ENCODE data around the gene ZNF236.
"Not testable (repeated sequence)": the region's sequence is repeated elsewhere in the genome, so short reads cannot be mapped to it uniquely, and the experiment has no call there.

ZNF236 gene

DNA sequence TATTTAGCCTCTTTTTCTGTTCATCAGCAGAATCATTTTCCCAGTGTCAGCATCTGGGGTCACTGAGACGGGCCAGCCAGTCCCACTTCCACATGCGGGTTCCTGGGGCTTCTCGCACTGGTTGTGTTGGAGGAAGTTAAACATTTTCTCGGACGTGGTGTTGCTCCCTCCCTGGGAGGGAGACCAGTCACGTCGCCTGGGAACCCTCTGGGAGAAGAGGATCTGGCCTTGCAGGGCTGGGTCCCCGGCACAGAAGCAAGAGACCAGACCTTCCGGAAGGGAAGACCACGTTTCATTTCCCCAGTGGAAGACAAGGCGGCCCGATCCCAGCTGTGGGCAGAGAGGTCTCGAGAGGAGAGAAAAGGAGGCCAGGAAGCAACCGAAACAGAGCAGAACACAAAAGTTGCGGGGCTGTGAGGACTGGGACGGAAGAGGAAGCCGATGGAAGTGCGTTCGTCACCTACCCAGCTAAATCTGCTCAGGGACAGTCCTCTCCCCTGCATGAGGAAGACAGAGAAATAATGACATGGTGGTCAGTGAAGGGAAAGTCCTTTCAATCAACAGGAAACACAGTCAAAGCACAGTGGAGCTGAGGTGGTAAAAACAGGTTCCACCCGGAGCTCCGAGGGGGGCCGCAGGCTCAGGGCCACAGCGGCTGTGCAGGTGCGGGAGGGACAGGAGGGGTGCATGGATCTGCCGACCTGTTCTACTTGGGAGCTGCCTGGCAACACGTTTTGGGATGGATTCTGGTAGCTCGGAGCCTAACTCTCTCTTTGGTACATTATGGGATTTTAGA lies 165.9 kb downstream of the ZNF236 start:
- DNase-seq (ENCODE audit: low read depth in 2 of 2): no peak

DNA sequence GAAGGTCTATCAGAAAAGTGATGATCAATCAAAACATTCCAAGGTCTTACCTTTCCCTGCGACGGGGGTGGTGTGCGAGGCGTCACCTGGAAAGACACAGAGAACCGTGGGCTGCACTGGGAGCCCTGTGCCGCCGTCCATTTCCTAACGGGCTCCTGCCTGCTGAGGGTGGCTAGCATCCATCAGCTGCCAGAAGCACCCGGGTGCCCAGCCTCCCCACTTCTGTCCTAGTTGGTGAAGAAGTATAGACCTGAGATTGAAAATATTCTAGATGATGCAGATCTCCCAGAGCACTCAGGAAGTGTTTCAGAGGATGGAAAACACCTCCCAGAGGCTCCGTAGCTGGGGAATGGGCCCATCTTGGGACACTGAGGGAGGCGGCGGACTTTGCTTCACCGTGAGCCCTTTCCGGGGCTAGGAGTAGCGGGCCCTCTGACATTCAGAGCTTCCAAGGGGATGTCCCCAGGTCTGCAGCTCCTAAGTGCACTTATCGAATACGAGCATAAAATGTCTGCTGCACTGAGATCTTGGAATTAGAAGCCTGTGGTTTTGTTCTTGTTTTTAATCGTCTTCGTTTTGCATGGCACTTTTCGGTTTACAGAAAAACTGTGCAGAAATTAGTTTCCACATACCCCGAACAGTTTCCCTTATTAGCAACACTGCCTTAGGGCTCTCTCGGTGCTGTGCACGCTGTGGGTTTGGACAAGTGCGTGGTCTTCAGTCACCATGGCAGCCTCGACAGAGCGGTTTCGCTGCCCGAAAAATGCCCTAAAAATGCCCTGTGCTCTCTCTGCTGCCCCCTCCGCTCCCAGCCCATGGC lies 166.7 kb downstream of the ZNF236 start:
- no peak for DNase-seq (ENCODE audit: low read depth in 2 of 2)

DNA sequence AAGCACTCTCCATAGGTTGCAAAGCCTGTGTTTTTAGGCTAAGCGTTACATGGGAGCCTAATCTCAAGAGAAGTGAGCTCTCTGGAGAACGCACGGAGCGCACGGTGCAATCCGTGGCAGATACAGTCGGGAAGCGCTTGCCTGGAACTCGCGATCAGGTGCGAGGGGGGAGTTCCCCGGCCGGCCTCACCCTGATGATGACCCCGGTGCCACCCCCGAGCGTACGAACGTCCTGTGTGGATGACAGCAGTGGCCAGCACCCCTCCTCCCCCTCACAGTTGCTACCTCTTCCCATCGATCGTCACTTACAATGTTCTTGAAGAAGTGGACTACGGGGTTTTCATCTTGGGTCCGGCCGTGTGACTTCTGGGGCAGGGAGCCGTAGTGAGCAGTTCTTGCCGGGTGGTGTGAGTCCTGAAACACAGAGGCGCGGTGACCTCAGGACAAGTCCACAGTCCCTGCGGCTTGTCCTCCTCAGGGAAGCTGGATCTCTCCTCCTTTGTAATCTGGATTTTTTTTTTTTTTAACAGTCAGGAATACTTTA lies 167.4 kb downstream of the ZNF236 start:
- no peak for DNase-seq (ENCODE audit: low read depth in 2 of 2)

DNA sequence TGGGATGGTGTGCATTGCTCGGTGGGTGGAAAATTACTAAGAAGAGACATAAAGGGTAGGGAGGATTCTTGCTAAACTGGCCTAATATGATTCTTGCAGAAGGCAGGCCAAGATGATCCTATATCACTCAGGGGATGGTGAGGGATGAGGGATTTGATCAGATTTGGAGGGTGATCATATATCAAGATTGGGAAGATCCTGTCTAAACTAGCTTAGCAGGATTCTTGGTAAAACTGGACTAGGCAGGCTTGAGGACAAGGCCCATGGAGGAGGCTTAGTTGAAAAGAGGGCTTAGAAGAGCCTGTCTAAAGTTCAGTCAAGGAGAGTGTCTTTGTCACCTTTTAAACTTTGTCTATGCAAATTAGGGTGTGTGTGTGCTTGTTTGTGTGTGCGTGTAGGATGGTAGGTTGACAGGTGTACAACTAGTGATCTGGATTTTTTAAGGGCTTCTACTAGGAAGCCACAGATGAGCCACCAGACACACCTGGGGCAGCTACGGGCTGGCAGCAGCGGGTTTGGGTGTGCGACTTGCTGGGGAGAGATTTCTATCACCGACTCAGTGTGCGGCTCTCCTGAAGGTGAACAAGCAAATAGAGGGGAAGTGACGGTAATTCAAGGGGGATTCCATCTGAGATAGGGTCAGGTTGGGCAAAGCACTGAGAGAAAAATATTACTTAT lies 168.1 kb downstream of the ZNF236 start:
- not testable (repeated sequence) for DNase-seq (ENCODE audit: low read depth in 2 of 2)

DNA sequence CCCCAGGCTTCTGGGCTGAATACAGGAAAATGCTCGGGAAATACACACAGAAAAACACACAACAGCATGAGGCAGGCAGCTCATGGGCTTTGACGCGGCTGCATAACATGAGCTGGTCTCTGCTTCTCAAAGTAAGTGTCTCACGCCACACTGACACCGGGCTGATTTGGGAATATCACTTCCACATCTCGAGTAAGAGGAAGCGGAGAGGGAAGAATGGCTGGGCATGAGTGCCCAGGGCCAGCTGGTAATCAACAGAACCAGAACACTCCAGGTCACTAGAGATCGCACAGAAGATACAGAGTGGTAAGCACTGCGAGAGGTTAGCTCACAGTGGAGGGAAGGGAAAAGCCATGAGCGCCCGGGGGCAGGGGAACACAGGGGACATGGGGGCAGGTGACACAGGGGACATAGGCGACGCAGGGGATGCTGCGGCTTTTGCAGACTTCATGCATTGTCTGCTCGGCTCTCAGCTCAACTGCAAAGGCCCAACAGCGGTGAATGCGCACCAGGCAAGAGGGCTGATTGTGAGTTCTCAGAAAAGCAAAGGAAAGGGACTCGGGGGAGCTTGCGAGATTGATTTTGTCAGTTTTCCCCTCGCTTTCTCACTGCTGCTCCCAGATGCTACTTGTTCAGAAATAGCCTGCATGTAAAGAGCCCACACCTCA lies 168.8 kb downstream of the ZNF236 start:
- no peak for DNase-seq (ENCODE audit: low read depth in 2 of 2)

DNA sequence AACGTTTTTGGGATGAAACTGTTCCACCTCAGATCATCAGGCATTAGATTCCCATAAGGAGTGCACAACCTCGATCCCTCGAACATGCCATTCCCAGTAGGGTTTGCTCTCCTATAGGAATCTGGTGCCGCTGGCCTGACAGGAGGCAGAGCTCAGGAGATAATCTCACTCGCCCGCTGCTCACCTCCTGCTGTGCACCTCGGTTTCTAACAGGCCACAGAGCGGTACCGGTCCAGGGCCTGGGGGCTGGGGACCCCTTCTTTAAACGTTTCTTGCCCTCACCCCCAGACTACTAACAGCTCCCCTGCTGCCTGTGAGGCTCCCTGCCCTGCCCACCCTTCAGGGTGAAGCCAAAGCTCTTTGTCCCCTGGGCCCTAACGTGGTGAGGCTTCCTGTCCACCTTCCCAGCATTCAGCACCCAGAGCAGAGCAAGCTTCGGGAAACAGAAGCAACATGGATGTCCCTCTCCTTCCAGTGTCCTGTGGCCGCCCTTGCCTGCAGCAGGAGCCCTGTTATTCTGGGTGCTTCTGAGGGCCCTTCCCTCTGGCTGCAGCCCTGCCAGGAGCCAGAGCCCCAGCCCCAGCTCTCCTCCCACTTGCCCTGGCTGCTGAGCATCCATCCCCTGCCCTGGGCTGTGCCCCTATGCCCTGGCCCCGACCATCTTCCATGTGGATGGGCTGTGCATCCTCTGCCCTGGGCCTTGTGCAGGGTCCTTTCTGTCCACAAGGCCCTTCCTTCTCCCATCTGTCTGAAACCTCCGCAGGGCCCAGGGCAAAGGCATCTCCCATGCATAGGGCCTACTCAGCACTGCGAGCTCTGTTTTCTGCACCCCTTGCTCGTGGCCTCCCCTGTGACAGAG lies 170.1 kb downstream of the ZNF236 start:
- DNase-seq (ENCODE audit: low read depth in 2 of 2): no peak

DNA sequence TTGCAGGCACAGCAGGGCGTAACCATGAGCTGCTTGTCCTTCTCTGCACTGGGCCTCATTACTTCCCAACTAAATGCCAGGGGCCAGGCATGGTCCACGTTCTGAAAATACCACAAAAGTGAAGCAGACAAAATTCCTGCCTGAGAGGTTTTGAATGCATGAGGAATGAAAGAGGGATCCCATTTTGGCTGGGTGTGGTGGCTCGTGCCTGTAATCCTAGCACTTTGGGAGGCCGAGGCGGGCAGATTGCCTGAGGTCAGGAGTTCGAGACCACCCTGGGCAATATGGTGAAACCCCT lies 170.7 kb downstream of the ZNF236 start:
- DNase-seq (ENCODE audit: low read depth in 2 of 2): no peak

DNA sequence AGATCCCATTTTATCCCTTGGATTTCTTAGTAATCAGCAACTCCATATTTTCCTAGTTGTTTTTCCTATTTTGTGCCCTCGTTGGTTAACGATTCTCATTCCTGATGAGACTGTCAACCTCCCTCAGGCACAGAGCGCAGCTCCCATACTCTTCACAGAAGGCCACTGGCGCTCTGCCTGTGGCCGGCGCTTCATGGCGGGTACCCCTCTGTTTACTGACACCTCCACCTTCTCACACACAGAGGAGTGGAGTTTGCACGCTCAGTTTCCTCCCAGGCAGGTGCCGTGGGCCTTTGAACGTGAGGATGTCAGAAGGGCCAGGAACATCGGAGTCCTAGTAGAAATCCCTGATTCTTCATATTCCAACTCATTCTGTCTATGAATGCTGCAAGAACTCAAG lies 171.2 kb downstream of the ZNF236 start:
- no peak for DNase-seq (ENCODE audit: low read depth in 2 of 2)

DNA sequence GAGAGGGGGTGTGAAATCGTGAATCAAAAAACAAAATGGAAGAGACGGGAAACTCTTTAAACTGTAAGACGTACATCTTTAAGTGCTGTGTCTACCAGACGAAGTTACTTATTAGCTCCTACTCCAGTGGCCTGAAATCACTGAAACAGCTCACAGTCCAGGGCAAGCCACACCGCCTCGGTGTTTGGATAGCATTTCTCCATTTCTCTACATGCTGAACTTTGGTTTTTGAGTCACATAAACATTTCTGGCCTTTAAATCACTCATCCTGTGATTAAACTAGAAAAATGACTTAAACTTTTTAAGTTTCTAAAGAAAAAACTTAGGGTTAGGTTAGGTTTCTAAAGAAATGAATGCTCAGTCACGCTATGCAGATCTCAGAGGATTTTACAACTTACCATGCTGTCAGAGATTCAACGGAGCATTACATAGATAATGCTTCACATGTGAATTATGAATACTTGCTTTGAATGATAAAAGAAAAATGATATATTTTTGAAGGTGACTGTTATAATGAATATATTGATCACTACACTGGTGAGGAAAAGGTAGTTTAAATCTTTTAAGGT lies 171.8 kb downstream of the ZNF236 start:
- DNase-seq (ENCODE audit: low read depth in 2 of 2): no peak

DNA sequence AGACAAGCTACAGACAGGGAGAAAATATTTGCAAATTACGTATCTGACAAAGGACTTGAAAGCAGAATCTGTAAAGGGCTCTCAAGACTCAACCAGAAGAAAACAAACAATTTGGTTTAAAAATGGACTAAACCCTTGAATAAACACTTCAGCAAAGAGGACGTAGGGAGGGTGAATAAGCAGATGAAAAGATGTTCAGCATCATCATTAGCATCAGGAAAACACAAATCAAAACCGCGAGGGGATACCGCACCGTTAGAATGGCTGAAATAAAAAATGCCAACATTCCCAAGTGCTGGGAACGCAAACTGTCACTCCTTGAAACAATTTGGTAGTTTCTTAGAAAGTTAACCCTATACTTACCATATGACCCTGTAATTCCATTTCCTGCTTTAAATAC lies 173.5 kb downstream of the ZNF236 start:
- no peak for DNase-seq (ENCODE audit: low read depth in 2 of 2)

DNA sequence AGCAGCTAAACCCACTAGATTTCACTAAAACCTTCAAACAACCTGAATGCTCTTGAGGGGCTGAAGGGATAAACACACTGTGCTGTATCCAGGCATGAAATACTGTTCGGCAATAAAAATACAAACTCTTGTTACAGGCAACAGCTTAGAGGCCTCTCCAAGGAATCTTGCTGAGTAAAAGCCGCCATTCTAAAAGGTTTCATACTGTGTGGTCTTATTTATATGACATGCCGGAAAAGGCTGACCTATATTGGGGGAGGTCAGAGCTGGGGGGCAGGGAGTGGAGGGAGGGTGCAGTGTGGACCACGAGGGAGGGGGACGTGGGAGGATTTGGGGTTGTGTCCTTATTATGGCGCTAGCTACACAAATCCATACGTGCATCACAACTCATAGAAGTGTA lies 174.1 kb downstream of the ZNF236 start:
- no peak for DNase-seq (ENCODE audit: low read depth in 2 of 2)

DNA sequence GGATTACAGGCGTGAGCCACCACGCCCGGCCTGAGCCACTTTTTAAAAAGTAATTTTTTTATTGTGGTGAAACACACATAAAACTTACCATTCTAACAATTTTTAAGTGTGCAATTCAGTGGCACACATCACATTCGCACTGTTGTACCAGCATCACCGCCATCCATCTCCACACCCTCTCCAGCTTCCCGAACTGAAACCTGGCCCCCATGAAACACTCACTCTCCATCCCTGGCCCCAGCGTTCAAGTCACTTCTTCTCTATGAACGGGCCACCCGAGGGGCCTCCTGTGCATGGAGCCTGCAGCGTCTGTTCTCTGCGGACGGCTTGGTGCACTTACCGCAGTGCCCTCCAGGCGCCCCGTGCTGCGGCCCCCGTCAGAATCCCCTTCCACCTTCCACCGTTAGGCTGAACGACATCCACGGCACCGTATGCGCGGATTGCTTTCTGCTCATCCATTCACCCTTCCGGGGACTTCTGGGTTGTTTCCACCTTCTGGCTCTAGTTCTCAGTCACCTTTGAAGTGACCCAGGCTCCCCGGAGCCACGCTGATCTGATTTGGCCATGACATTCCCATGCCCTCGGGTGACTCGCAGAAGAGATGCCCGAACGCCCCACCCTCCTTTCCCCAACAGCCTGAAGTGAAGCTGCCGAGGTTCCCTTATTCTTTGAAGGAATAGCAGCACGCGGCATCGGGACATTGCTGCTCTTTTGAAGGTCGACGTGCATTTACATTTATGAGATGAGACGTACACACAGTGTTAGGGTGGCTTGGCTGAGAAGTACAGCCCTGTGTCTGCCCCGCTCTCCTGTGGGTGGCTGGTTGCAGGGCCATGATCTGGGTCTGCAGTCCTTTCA lies 175.8 kb downstream of the ZNF236 start:
- DNase-seq (ENCODE audit: low read depth in 2 of 2): no peak

DNA sequence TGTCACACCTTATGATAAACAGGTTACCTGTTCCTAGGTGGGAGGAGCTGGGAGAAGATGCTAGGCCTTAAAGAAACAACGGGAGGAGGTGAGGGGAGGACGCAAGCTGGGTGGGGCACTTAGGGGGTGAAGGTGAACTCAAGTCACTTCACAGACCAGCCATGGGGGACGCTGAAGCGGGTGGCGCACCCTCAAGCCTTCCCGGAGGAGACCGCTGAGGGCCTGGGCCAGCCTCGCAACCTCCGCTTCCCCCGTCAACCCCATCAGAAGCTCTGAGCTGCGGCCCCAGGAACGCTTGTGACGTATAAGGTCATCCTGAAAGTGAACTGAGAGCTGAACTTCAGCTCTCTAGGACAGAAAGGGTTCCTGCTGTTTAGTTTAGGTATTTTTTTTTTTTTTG lies 176.7 kb downstream of the ZNF236 start:
- DNase-seq (ENCODE audit: low read depth in 2 of 2): no peak

DNA sequence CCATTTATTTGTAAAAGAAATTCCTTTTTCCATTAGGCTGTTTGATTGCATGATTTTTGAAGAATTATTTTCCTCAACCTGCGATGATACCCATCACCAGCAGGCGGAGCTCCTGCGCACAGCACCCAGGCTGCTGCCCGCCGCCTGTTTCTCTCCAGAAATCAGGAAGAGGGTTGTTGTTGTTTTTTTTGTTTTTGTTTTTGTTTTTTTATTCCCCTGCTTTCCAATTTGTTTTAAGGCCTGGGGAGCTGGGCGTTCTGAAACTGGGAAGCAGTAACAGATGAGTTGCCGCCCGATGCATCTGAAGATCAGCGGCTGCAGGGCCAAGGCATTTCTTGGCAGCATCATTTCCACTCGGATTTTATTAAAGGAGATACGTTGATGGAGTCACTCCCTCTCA lies 178.2 kb downstream of the ZNF236 start:
- peak in 1 of 2 donors; percentile 8 for DNase-seq (ENCODE audit: low read depth in 2 of 2)

DNA sequence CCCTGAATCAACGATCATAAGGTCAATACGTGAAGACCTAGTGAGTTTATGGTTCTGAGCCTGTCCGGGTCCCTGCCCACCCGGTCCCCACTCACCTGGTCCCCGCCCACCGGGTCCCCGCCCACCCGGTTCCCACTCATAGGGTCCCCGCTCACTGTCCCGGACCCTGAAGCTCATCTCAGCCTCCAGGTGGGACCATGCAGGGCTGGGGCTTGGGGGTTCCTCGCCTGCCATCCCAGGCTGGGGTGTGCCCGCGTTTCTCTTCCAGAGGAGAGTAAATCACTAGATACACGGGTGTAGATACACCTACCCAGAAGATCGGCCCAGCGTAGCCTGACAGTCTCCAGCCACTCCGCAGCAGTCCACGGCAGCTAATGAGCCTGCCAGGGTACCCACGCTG lies 178.7 kb downstream of the ZNF236 start:
- DNase-seq (ENCODE audit: low read depth in 2 of 2): no peak

DNA sequence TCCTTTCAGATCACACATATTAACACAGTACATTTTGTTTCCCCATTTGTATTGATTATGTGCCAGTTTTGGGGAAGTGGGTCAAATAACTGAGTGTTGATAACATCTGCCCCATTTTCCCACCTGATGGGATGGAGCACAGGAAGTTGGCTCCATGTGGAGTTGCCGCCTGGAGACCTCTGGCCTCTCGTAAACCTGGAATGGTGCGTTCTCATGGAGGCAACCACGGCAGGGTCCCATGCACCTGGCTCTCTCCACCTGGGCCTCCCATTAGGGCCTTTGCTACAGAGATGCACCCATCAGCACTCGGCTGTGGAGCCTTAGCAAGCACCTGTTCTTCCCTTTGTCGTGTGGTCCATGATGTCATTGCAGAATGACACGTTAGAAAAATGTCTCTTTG lies 179.6 kb downstream of the ZNF236 start:
- DNase-seq (ENCODE audit: low read depth in 2 of 2): no peak

DNA sequence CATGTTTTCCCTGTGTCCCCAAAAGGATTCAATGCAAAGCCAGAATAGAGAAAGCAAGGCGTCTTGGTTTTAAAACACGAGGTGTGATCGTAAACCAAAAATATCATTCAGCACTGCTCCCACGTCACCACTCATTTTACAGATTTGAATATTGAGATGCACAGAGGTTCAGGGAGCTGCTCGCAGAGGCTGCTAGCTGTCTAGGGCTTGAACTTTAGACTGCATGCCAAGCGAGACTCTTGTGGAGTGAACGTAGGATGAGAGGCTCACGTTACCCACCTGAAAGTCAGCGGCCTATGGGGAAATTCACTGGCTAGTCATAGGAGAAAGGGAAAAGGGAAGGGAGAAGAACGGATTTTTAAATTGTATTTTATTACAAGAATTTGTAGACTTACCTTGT lies 180.1 kb downstream of the ZNF236 start:
- DNase-seq (ENCODE audit: low read depth in 2 of 2): no peak

DNA sequence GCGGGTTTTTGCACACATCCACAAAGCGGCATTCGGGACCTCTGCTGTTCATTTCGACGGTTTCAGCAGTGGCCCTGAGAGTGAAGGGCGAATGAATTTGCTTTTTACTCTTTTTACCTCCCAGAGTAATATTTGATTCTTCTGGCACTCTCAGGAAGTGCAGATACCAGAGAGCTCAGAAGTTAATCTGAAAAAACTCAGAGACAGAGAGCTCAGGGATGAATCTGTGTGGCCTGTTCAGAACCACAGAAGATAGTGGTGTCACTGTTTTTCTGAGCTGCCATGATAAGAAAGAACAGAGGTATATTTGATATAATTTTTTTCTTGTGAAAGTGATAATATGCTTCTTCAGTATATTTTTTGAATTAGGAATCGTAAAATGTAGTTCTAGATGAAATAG lies 181.0 kb downstream of the ZNF236 start:
- DNase-seq (ENCODE audit: low read depth in 2 of 2): no peak

DNA sequence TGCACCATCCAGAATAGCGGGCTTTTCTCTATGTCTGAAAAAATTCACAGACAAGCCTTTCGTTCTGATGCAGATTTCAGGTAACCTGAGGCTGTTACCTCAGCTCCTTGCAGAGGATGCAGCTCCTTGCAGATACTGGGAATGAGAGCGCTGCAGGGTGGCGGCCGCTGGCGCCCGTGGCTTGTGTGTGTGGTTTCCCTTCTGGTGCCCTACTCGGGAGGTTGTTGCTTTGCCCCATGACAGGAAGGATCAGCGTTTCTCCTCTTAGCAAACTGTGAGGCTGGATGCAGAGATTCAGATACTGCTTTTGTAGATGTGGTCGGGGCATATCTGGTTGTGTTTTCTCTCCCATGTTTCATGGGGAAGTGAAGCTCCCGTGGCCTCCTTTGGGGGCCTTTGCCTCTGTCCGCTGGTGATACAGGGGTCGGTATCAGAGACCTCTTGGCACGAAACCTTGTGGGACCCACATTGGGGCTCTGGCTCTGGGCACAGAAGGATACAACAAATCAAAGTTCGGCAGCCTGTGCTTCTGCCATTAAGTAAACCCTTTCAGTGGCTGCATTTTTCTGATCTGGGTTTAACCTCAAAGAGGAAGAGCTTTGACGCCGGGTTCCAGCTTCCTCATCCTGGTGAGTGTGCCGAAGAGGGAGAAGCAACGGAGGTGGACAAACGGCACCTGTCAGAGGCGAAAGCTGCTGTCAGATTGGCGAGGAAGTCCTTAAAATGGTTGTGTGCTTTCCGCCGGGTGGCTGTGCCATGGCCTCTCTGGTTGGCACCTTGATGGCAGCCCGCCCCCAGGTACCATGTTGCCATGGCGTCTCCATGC lies 182.4 kb downstream of the ZNF236 start:
- DNase-seq (ENCODE audit: low read depth in 2 of 2): no peak
